GM21786 (cell line): ENCODE data around the gene PTRHD1.

Experiments used
- ATAC-seq: cut with Tn5 transposase; IDR thresholded peaks from one replicate; pipeline ENCODE4 v1.9.1; 2021; ENCODE audit not compliant: unreplicated experiment

The PTRHD1 gene

DNA sequence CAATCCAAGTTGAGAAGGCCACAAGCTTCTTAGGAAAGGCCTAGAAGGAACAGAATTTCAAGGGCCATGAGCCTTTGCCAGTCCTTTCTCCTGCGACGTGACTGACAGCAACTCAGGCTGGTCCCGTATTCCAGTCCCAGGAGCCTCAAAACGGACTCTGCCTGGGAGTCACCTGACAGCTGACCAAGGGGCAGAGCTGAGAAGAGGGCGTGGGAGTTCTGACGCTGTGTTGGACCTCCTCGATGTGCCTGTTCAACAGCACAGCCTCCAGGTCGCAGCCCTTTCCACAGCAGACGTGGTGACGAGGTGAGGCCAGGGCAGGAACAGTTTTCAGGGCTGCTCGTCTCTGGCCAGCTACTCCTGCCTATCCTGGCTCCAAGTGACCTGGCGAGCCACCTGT is 37.6 kb upstream of the PTRHD1 start:
- no peak for ATAC-seq

DNA sequence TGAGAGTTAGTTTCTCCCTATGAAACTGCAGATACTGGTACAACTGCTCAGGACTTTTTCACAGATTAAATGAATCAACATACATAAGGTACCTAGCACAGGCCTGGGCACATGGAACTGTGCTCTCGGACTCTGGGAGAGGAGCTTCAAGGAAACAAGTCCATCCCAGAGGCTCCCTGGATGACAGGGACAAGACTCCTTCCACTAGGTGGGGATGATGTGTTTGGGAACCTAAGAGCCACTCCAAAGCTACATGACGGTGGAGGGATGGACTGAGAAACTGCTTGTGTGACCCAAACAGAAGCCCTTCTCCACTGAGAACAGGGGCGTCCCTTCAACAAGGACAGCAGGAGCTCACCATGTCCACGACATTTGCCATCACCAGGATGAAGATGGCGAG is 37.2 kb upstream of the PTRHD1 start:
- no peak for ATAC-seq

DNA sequence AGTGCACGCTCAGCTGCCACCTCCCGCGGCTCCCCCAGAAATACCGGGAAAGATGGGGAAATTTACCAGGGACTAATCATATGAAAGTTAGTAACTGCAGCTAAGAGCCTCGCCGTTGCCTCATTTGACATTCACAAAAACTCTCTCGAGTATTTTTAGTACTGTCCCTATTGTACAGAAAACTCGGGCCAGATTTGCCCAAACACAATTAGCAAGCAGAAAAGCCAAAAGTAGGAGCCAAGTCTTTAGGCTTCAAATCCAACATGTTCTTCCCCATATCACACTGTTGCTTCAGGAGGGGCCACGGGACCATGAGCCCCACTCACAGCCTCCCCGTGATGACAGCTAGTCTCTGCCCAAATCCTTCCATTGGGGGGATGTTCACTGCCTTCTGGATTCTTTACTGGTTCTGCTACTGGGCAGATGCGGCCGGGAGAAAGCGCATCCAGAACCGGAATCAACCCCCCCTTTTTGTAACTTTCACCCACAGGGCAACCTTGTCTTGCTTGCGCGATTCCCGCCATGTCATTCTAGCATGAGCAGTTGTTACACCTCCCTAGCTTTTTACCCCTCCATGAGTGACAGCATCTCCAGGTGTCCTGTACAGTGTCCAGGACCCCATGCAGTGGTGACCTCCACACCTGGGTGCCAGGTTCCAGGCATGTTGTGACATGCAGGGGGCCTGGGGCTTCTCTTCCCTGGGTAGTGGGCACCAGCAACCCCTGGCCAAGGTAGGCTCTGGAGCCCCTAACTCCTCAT is 35.2 kb upstream of the PTRHD1 start:
- ATAC-seq = no peak

DNA sequence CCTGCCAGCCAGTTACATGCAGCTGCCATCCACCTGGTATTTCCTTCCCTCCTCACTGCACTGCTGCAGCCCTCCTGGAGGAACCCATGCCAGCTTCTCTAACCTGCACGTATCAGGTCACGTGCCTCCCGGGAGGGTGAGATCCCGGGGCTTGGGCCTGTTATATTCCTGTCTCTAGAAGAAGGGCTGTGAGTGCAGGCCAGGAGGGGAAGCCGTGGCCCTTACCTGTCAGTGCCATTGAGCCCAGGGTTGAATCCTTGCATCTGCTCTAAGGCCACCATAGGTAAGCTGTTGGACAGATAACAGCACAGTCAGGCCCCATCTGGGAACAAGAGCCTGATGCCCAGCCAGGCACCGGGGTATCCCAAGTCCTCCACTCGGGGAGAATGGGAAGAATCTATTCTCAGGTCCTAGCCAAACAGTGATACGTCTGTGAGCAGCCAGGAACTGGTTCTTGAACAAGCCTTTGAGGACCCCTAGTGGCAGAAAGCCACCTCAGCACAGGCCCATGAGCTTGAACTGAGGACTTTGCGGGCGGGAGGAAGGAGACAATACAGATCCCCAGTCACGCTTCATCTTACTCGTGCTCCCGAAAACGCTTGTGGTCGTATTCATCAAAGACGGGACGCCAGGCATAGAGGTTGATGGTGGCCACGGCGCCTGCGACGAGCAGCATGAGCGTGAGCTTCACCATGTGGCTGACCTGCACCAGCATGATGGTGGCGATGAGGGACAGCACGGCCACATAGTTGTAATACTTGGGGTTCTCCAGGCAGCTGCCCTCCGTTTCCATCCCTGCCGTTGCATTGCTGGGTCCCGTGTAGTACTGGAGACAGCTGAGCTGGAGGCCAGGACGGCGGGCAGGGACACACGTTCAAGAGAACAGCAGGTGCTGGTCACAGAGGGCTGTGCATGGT is 34.4 kb upstream of the PTRHD1 start:
- peak; percentile 79 for ATAC-seq

DNA sequence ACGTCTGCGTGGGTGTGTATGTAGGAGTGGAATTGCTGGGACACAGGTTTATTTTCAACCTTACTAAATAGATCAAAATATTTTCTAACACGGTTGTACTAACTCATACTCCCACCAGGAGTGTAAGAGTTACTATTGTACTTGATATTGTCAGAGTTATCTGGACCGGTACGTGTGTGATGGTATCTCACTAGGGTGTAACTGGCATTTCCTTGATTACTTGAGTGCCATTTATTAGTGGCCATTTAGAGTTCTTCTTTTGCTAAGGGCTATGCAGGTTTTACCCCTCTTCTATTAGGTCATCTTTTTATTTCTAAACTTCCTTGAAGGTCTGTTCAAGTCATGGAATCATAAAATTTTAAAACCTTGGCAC is 33.6 kb upstream of the PTRHD1 start:
- no peak for ATAC-seq

DNA sequence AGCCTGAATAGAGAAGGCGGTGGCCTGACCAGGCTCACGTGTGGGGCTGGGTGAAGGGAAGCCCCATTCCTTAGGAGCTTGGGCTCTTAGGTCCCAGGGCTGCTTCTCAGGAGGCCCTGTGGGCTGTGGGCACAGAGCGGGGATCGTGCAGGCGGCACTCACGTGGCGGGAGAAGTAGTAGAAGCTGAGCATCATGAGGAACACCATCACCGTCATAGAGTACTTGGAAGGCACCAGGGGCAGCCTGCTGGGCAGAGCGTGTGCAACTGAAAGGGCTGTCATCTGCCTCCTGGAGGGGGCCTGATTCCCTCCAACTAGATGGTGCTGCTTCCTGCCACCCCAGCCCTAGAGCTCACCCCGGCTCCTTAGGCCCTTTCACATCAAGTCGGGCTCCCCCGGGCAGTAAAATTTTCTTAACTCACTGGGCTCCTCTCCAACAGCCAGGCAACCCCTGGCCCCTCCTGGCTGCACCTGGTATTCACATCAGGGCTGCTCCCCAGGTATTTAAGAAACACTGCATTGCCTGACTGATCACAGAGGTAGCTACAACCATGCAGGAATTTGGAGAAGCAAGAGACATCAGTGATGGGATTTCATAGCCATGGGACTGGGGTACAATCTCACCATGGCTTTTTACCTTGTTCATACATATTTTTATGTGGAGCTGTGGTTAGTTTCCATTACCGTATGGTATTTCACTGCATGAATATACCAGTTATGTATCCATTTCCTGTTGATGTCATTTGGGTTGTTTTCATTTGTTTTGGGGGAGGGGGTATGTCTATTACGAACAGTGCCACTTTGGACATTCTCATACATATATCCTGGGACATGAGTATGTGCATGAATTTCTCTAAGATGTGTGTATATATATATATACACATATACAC is 32.9 kb upstream of the PTRHD1 start:
- no peak for ATAC-seq

DNA sequence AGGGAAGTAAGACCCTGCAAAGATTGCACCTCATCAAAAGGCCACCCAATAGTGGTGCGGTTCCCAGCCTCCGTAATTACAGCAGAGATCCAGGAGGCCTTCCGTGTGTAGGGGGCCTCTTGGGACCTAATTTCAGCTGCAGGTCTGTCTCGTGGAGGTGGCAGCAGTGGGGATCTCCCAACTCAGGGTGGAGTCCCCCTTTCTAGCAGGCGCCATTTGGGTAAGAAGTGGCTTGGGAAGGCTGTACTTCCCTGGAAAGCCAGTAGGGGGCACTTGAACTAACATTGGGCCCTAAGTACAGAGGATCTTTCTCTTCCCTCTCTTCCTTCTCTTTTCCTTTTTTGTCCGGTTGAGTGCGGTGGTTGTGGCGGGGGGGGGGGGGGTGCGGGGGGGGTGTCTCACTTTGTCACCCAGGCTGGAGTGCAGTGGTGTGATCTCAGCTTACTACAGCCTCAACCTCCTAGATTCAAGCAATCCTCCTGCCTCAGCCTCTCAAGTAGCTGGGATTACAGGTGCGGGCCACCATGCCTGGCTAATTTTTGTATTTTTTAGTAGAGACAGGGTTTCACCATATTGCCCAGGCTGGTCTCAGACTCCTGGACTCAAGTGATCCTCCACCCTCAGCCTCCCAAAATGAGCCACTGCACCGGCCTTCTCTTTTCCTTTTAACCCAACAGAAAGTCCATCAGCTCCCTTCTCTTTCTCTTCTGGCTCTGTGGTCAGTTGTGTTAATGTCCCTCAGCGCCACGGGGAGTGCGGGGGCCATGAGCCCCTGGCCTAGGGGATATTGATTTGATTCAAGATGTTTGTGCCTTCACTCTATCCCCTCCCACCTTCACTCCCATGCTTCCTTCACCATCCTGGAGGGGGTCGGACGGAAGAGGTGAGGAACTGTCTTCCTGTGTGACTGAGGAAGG is 32.0 kb upstream of the PTRHD1 start:
- no peak for ATAC-seq

DNA sequence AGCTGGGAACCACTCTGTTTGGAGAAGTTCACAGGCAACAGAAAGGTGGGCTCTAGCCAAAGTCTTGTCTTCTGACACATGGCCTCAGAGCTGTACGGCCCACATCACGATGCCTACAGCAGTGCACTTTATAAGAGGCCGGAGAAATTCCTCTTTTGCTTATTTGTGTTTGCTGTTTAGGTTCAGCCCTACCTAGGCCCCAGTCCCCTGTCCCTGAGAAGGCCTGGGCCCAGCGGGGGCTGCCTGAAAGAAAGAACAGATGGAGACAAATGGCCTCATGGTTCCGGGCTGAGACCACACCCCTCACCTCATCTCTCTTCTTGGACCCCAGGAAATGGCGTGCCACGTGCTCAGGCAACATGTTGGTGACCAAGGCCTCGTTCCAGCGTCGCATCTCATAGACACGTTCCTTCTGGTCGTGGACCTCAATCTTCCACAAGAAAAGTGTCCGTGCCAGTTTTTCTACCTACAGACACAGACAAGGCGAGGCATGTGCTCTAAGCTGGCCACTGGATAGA is 30.9 kb upstream of the PTRHD1 start:
- no peak for ATAC-seq

DNA sequence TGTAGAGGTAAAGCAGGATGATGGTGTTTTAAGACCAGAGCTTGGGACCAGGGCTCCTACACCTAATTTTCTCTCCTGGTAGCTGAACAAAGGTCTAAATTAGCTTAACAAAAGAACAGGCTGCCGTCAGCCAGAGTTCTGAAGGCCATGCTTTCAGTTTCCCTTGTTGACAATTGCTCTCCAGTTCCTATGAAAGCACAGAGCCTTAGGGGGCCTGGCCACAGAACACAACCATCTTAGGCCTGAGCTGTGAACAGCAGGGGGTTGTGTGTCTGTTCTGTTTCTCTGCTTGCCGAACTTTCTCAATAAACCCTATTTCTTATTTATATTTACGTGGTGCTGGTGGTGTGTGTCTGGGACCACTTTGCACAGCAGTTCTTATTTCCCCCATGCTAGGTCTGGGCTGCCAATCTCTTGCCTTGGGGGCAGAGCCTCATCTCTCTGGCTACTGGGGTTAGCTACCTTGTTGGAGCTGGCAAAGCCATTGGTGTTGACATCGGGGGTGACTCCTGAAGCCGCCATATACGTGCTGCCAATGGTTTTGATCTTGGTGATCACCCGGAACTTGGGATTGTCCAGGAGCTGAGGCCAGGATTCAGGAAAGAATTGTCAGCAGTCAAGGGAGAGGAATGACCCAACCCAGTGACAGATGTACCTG is 29.0 kb upstream of the PTRHD1 start:
- ATAC-seq = no peak

DNA sequence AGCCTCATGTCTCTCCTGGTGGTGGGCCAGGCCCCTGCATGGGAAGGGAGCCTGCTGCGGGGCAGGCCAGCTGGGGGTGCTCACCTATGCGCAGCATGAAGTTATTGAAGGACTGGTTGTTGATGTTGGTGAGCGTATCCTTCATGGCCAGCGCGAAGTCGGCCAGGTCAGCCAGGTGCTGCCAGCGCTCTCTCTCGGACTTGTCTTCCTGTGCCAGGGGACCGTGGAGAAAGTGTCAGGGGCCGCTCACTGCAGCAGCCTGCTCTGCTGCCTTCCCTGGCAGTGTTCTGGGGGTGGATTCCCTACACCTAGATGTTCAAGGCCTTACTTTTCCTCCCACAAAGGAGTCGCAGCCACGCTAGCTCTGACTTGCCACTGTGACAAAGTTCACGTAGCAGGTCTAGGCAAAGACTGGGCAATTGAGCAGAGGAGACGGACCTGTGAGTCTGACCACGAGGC is 28.3 kb upstream of the PTRHD1 start:
- ATAC-seq = no peak

DNA sequence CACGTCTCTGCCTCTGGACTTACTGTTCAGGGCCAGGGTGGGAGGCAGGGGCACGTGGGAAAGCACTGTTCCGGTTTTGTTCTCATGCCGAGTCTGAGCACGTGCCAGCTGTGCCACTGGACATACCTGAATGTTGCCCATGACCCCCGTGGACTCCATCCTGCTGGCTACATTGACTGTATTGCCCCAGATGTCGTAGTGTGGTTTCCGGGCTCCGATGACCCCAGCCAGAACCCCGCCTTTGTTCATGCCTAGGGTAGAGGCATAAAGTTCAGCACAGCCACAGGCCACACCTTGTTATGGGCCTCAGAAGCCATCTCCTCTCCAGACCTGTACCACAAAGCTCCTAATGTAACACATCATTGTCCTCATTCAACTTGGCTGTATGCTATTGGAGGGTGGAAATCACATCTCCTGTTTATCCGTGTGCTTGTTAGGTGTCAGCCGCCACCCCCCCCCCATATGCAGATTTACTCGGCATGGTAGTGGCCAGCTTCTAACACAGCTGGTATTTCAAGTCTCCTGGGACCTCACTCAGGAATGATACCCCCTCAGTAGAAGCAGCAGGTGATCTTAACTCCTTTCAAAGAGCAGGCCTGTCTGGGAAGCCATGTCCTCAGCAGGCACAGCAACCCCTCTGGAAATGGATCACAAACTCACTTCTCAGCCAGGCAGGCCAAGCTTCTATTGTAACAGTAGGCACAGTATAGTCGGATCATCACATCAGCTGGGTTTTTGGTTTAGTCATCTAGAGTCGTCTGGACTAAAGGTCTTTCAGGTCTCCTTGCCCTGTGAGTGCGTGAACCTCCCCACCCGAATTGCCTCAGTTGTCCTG is 27.6 kb upstream of the PTRHD1 start:
- ATAC-seq = no peak

DNA sequence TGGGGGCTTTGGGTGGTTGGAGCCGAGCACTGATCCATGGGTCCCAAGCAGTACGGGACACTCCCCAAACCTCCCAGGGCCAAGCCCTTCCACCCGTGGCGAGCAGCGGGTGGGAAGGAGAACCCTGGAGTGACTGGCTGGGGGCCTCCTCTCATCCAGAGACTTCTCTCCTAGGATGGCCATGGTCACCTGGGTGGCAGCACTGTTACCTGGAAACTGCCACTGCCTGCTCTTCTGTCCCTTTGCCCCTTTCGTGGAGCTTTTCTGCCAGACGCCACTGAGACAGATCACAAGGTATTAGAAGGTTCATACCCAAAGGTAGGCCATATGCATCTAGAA is 27.0 kb upstream of the PTRHD1 start:
- ATAC-seq = no peak

DNA sequence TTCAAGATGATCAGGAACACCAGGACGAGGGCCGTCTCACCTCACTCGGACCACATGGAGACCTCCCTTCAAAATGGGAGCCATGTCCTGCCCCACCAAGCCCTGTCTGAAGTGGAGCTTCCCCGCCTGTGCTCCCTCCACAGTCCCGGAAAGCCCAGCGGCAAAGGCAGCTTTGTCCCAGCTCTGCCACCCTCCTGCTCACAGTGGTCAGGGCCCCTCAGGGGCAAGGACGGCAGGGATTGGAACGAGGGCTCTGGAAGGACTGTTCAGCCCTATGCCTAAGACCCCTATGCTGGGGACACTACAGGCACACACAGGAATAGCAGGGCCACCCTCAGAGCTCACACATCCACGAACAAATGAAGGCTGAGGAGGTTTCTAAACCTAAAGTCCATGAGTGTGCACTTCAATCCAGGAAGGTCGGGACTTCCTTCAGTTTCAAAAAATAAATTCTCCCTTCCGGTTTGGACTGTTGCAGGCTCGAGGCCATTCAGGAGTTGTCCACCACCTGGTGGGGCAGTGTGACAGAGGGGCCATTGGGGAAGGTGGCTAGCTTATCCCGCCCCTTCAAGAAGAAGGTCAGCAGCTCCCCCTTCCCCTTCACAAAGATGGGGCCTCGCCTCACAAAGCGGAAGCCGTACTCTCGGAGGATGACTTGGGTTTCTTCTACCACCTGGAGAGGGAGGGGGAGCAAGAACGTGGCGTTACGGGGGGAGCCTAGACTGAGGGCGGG is 26.4 kb upstream of the PTRHD1 start:
- ATAC-seq = no peak

DNA sequence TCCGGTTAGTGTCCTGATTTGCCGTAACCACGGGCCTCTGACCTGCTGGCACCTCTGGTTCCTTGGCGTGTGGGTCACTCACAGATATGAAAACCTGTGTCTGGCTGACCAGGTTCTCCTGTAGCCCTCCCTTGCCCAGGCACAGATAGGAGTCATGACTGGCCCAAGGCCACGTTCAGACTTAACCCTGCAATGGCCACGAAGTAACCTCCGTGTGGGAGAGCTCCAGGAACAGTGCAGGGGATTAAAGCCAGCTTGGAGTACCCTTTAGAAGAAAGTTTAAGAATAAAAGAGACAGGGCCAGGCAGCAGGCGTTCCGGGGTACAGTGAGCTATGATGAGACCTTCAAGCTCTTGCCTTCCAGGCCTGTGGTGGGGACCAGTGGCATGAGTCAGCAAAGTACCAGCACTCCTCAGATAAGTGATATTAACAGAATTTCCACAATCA is 25.6 kb upstream of the PTRHD1 start:
- no peak for ATAC-seq

DNA sequence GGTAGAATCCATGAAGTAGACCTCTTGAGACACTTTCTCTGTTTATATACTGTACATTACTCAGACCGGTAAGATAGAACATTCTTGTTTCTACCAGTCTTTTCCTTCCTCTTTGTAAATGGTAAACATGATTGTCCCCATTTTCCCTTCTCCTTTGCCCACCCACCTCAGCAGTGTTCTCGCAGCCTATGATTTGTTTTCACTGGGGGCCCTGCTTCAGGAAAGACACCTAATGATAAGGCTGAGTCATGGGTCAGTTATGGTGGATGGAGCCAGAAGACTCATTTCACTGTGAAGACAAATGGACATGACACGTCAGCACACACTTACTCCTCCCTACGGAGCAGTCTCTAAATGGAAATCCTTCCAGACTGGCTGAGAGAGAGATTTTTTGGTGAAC is 23.7 kb upstream of the PTRHD1 start:
- no peak for ATAC-seq

DNA sequence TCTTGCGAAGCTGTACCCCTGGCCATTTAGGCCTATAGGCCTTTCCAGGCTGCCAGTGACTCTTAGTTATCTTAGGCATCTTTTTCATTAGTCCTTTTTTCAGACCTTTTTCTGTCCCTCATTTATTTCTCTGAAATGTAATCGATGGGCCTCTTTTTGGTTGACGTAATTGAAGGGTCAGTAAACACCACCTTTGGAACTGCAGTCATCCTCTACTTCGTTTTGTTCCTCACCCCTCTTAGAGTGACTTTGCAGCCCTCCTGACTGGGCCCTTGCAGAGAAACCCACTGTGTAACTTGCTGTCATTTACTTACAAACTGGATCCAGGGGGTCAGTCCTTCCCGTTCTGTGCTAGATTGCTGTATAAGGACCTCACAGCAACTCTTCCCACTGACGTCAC is 23.2 kb upstream of the PTRHD1 start:
- ATAC-seq = no peak

DNA sequence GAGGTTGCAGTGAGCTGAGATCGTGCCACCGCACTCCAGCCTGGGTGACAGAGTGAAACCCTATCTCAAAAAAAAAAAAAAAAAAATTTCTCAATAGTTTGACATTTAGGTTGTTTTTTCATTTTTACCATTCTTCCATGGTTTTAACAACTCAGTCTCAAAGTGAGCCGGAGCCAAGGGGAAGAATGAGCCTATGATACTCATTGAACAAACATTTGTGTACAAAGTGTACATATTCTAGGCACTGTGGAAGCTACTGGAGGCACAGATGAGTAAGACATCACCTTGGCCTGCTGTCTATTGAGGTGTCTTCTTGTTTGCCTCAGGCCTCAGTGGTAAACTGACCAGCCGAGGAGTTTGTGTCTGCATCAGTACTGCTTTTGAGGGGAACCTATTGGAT is 22.0 kb upstream of the PTRHD1 start:
- ATAC-seq = no peak

DNA sequence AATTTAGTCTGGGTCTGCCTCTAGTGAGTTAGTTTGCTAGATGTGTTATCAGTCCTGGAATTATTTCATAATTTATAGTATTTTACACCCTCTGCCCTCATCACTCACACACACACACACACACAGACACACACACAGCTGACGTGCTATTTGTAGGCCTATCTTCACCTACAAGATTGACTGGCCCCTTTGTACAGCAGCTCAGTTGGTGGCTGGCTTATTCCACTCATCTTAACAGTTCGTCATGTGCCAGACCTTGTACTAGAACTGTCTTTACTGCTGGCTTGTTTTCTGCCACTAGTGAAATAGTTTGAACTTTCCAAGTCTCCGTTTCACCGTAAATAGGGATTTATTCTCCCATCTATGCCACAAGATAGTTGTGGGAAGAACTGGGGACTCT is 21.3 kb upstream of the PTRHD1 start:
- ATAC-seq = no peak
